Measurements from ENCODE around the gene DRGX. TPM values are rescaled to one million over a fixed set of nuclear protein-coding genes. Genes with fewer than 3 reads are reported as not detected.

Gene DRGX
- total RNA-seq, 1 experiment from 2014 or later = not detected

- CTCF ChIA-PET = interaction anchor here (0.6 kb wide), 1 partner anchor 52 kb away, joined by 6 read pairs; no protein-coding TSS in a partner anchor
- no peaks in the 10 kb centered on the region for H3K36me3 Mint-ChIP-seq (ENCODE audit: insufficient read depth, unreplicated experiment)
- no peak overlapping the region for H3K4me3 Mint-ChIP-seq (ENCODE audit: low read depth, unreplicated experiment)
- BruUV-seq (replicated peaks) = no TSS peak
- DNase-seq = no peak
- H3K4me1 Mint-ChIP-seq (ENCODE audit: low read depth, unreplicated experiment) = no peaks in the 10 kb centered on the region
- H3K27me3 Mint-ChIP-seq (ENCODE audit: unreplicated experiment) = peaks cover 72% of the 10 kb centered on the region
- intact Hi-C loops (cut with micrococcal nuclease; ENCODE audit: unreplicated experiment) = no loop called here
- no peak overlapping the region for H3K27ac Mint-ChIP-seq (ENCODE audit: unreplicated experiment)
- no peak for TF ChIP-seq CTCF (IDR thresholded peaks at IDR 0.05; ENCODE audit: unreplicated experiment)
- no peaks in the 10 kb centered on the region for H3K9me3 Mint-ChIP-seq (ENCODE audit: low read depth, unreplicated experiment)
Observed at GRCh38 chr10:49360271-49361177, 35.4 kb downstream of the DRGX start.

GRCh38 chr10:49359349-49360270, 36.3 kb downstream of the DRGX start:
- no peak overlapping the region for H3K4me3 Mint-ChIP-seq (ENCODE audit: low read depth, unreplicated experiment)
- H3K36me3 Mint-ChIP-seq (ENCODE audit: insufficient read depth, unreplicated experiment) = no peaks in the 10 kb centered on the region
- H3K9me3 Mint-ChIP-seq (ENCODE audit: low read depth, unreplicated experiment) = no peaks in the 10 kb centered on the region
- no peak for TF ChIP-seq CTCF (IDR thresholded peaks at IDR 0.05; ENCODE audit: unreplicated experiment)
- H3K27ac Mint-ChIP-seq (ENCODE audit: unreplicated experiment) = no peak overlapping the region
- CTCF ChIA-PET = interaction anchor here (0.6 to 1.1 kb wide), 3 partner anchors 13 to 478 kb away, joined by 3 to 6 read pairs (median 6); no protein-coding TSS in a partner anchor
- BruUV-seq (replicated peaks) = no TSS peak
- peaks cover 71% of the 10 kb centered on the region for H3K27me3 Mint-ChIP-seq (ENCODE audit: unreplicated experiment)
- intact Hi-C loops (cut with micrococcal nuclease; ENCODE audit: unreplicated experiment) = no loop called here
- DNase-seq = no peak
- H3K4me1 Mint-ChIP-seq (ENCODE audit: low read depth, unreplicated experiment) = no peaks in the 10 kb centered on the region

- Mint-ChIP-seq H3K4me3 (ENCODE audit: low read depth, unreplicated experiment) (no peak overlapping the region), H3K4me1 (ENCODE audit: low read depth, unreplicated experiment) (no peaks in the 10 kb centered on the region), H3K36me3 (ENCODE audit: insufficient read depth, unreplicated experiment) (no peaks in the 10 kb centered on the region), H3K27ac (ENCODE audit: unreplicated experiment) (no peak overlapping the region), H3K27me3 (ENCODE audit: unreplicated experiment) (peaks cover 62% of the 10 kb centered on the region), H3K9me3 (ENCODE audit: low read depth, unreplicated experiment) (no peaks in the 10 kb centered on the region)
- intact Hi-C loops (cut with micrococcal nuclease; ENCODE audit: unreplicated experiment) = no loop called here
- no TSS peak for BruUV-seq (replicated peaks)
- CTCF ChIA-PET = no interaction called here
- no peak for TF ChIP-seq CTCF (IDR thresholded peaks at IDR 0.05; ENCODE audit: unreplicated experiment)
- no peak for DNase-seq
Observed at GRCh38 chr10:49357910-49358309, 38.0 kb downstream of the DRGX start.

- intact Hi-C loops (cut with micrococcal nuclease; ENCODE audit: unreplicated experiment) = no loop called here
- H3K9me3 Mint-ChIP-seq (ENCODE audit: low read depth, unreplicated experiment) = no peaks in the 10 kb centered on the region
- H3K4me3 Mint-ChIP-seq (ENCODE audit: low read depth, unreplicated experiment) = no peak overlapping the region
- no peak for DNase-seq
- no peak for TF ChIP-seq CTCF (IDR thresholded peaks at IDR 0.05; ENCODE audit: unreplicated experiment)
- no peak overlapping the region for H3K27ac Mint-ChIP-seq (ENCODE audit: unreplicated experiment)
- BruUV-seq (replicated peaks) = no TSS peak
- no peaks in the 10 kb centered on the region for H3K4me1 Mint-ChIP-seq (ENCODE audit: low read depth, unreplicated experiment)
- H3K36me3 Mint-ChIP-seq (ENCODE audit: insufficient read depth, unreplicated experiment) = no peaks in the 10 kb centered on the region
- H3K27me3 Mint-ChIP-seq (ENCODE audit: unreplicated experiment) = peaks cover 62% of the 10 kb centered on the region
- CTCF ChIA-PET = no interaction called here
Observed at GRCh38 chr10:49356944-49357343, 38.9 kb downstream of the DRGX start.
